Type B pancreatic cell (in vitro differentiated cells): ENCODE data around the gene DLGAP3. TPM values are rescaled to one million over a fixed set of nuclear protein-coding genes. Genes with fewer than 3 reads are reported as not detected.

Experiments
- DNase-seq: peaks from one replicate; pipeline ENCODE4 v3.0.0; 2021; ENCODE audit warnings: mixed read lengths; ENCODE audit not compliant: unreplicated experiment; ENCODE audit errors: extremely low spot score
- H3K27ac Mint-ChIP-seq: 2 replicates; pipeline ENCODE4 v1.8.0; 2021; ENCODE audit warnings: mild to moderate bottlenecking, mixed read lengths
- H3K27me3 Mint-ChIP-seq: 2 replicates; pipeline ENCODE4 v1.8.0; 2021; ENCODE audit warnings: mixed read lengths
- H3K36me3 Mint-ChIP-seq: 2 replicates; pipeline ENCODE4 v1.8.0; 2021; ENCODE audit warnings: mixed read lengths
- H3K4me1 Mint-ChIP-seq: one replicate; pipeline ENCODE4 v1.8.0; 2021; ENCODE audit warnings: mixed read lengths; ENCODE audit not compliant: unreplicated experiment
- H3K4me3 Mint-ChIP-seq: 2 replicates; pipeline ENCODE4 v1.8.0; 2021; ENCODE audit warnings: mild to moderate bottlenecking, mixed read lengths
- H3K9me3 Mint-ChIP-seq: 2 replicates; pipeline ENCODE4 v1.8.0; 2021; ENCODE audit warnings: mixed read lengths
- CTCF ChIP-seq: fragments of 200-600 bp; sonication (generic); conservative IDR thresholded peaks from 2 replicates; pipeline ENCODE4 v1.5.0; 2021; ENCODE audit warnings: antibody characterized with exemption, mild to moderate bottlenecking
- long read RNA-seq: library from polyadenylated mRNA; unstranded; transcript quantifications from one replicate; pipeline ENCODE4 v2.0.0, GENCODE V29; 2020
- total RNA-seq: library from RNA; stranded (reverse); gene quantifications from 2 replicates; pipeline ENCODE4 v1.2.1, GENCODE V29; 2021; ENCODE audit warnings: low replicate concordance

Gene DLGAP3
- 1.0 and 1.4 TPM in 2 replicates for total RNA-seq
- long read RNA-seq = 0 reads

- TF ChIP-seq CTCF = no peak
- Mint-ChIP-seq H3K27ac (no peak within 1 kb of the TSS), H3K4me3 (peak within 1 kb of the TSS; percentile 86), H3K9me3 (no peaks in the 10 kb centered on the region), H3K36me3 (no peaks in the 10 kb centered on the region), H3K27me3 (peaks cover 86% of the 10 kb centered on the region), H3K4me1 (peaks cover 6% of the 10 kb centered on the region)
- no peak for DNase-seq
Measured at GRCh38 chr1:34929497-34929852, at the start of gene DLGAP3. Gene DLGAP3 (minus strand): TSS chr1:34929650. CDS start chr1:34905383, 24,267 bp downstream.

- no peak for TF ChIP-seq CTCF
- no peak overlapping the region for H3K4me3 Mint-ChIP-seq
- H3K4me1 Mint-ChIP-seq = no peaks in the 10 kb centered on the region
- no peaks in the 10 kb centered on the region for H3K27me3 Mint-ChIP-seq
- no peak overlapping the region for H3K27ac Mint-ChIP-seq
- no peaks in the 10 kb centered on the region for H3K36me3 Mint-ChIP-seq
- no peaks in the 10 kb centered on the region for H3K9me3 Mint-ChIP-seq
- no peak for DNase-seq
Measured at GRCh38 chr1:34978921-34979320, 49.5 kb upstream of the DLGAP3 start.

- Mint-ChIP-seq H3K4me3 (no peak overlapping the region), H3K27ac (no peak overlapping the region), H3K9me3 (no peaks in the 10 kb centered on the region), H3K27me3 (no peaks in the 10 kb centered on the region), H3K36me3 (no peaks in the 10 kb centered on the region), H3K4me1 (no peaks in the 10 kb centered on the region)
- no peak for DNase-seq
- TF ChIP-seq CTCF = no peak
Measured at GRCh38 chr1:34977858-34978257, 48.4 kb upstream of the DLGAP3 start.

GRCh38 chr1:34977210-34977471 lies 47.7 kb upstream of the DLGAP3 start:
- Mint-ChIP-seq H3K4me3 (no peak overlapping the region), H3K36me3 (no peaks in the 10 kb centered on the region), H3K27me3 (no peaks in the 10 kb centered on the region), H3K4me1 (no peaks in the 10 kb centered on the region), H3K9me3 (no peaks in the 10 kb centered on the region), H3K27ac (no peak overlapping the region)
- no peak for TF ChIP-seq CTCF
- no peak for DNase-seq

- Mint-ChIP-seq H3K27me3 (no peaks in the 10 kb centered on the region), H3K9me3 (no peaks in the 10 kb centered on the region), H3K27ac (no peak overlapping the region), H3K4me1 (no peaks in the 10 kb centered on the region), H3K36me3 (no peaks in the 10 kb centered on the region), H3K4me3 (no peak overlapping the region)
- no peak for DNase-seq
- no peak for TF ChIP-seq CTCF
Measured at GRCh38 chr1:34976384-34977209, 47.1 kb upstream of the DLGAP3 start.
